ENCODE measurements around the gene PPP2R5B.

PPP2R5B gene

DNA sequence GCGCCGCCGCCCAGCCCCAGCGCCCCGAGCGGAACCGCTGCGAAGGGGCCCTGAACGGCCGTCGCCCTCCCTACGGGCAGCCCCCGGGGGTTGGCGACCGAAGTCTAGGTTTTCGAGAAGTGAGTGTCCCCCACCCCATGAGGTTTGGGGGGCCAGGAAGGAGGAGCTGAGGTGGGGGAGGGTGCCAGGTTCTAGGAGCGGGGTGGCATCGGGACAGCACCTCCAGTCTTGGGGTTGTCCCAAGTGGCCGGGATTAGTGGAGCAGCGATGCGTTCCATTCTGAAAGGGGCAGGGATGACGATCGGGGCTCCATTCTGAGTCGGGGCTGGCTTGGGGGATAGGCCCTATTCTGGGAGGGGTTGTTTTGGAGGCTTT, 408 bp downstream of the PPP2R5B start:
- TF ChIP-seq, protein P1, sequence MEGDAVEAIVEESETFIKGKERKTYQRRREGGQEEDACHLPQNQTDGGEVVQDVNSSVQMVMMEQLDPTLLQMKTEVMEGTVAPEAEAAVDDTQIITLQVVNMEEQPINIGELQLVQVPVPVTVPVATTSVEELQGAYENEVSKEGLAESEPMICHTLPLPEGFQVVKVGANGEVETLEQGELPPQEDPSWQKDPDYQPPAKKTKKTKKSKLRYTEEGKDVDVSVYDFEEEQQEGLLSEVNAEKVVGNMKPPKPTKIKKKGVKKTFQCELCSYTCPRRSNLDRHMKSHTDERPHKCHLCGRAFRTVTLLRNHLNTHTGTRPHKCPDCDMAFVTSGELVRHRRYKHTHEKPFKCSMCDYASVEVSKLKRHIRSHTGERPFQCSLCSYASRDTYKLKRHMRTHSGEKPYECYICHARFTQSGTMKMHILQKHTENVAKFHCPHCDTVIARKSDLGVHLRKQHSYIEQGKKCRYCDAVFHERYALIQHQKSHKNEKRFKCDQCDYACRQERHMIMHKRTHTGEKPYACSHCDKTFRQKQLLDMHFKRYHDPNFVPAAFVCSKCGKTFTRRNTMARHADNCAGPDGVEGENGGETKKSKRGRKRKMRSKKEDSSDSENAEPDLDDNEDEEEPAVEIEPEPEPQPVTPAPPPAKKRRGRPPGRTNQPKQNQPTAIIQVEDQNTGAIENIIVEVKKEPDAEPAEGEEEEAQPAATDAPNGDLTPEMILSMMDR (IDR thresholded peaks at IDR 0.05): no peak
- TF ChIP-seq ZFX (IDR thresholded peaks at IDR 0.05; ENCODE audit: borderline replicate concordance): no peak
- peak overlapping the region; percentile 74 for H3K27ac ChIP-seq

DNA sequence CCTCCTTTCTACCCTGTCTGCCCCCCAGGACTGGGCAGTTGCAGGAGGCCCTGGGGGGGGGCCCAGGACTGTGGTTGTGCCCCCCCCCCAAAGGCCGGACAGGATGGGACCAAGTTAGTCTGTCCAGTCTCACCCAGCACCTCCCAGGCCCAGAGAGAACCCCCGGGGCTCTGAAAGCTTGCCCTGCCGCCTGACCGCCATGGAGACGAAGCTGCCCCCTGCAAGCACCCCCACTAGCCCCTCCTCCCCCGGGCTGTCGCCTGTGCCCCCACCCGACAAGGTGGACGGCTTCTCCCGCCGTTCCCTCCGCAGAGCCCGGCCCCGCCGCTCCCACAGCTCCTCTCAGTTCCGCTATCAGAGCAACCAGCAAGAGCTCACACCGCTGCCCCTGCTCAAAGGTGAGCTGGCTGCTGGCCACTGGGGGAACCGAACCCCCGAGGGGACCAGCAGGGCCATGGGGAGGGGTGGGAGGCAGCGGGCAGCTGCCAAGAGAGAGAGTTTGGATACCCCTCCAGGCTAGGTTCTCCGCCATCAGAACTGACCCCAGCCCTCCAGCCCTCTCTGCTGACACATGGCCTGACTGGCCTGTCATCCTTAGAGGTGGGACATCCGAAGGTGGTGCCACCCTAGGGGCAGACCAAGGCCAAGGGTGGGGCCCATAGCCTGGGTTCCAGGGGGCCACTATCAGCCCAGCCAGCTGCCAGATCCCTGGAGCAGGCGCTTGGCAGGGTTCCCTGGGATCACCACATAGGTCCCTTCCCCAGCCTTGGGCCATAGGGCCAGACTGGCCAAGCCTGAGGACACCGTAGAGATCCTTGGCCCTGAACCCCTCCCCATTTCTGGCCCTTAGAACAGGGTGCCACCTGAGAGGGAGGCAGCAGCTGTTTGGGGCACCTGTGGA, 1.3 kb downstream of the PPP2R5B start:
- H3K27ac ChIP-seq: no peak overlapping the region
- no peak for TF ChIP-seq ZFX (IDR thresholded peaks at IDR 0.05; ENCODE audit: borderline replicate concordance)

DNA sequence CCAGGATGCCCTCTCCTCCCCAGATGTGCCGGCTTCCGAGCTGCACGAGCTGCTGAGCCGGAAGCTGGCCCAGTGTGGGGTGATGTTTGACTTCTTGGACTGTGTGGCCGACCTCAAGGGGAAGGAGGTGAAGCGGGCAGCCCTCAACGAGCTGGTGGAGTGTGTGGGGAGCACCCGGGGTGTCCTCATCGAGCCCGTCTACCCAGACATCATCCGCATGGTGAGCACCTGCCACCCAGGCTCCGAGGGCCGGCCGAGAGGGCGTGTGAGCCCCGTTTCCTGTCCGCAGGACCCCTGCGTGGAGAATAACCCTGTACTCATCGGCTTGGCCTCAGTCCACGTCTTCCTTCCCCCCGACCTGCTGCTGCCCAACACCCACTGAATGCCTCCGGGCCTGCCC, 2.2 kb downstream of the PPP2R5B start:
- no peak overlapping the region for H3K27ac ChIP-seq
- TF ChIP-seq, protein P1 (IDR thresholded peaks at IDR 0.05): no peak
- TF ChIP-seq ZFX (IDR thresholded peaks at IDR 0.05; ENCODE audit: borderline replicate concordance): no peak

DNA sequence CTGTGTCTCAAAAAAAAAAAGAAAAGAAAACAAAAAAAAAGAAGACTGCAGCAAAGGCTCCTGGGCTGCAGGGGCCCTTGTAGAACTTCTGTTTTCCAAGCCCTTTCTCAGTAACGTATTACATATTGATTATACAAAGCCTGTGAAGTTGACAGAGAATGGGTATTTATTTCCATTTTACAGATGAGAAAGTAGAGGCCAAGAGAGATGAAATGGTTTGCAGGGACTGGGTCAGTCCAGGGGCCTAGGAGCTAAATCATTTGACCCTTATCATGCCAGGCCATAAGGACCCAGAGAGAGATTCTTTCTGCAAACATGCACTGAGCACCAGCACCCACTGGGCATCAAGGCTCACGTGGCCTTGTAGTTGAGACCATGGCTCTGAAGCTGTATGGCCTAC, 4.5 kb downstream of the PPP2R5B start:
- no peak overlapping the region for H3K27ac ChIP-seq
- TF ChIP-seq ZFX (IDR thresholded peaks at IDR 0.05; ENCODE audit: borderline replicate concordance): no peak
- TF ChIP-seq, protein P1 (IDR thresholded peaks at IDR 0.05): no peak

DNA sequence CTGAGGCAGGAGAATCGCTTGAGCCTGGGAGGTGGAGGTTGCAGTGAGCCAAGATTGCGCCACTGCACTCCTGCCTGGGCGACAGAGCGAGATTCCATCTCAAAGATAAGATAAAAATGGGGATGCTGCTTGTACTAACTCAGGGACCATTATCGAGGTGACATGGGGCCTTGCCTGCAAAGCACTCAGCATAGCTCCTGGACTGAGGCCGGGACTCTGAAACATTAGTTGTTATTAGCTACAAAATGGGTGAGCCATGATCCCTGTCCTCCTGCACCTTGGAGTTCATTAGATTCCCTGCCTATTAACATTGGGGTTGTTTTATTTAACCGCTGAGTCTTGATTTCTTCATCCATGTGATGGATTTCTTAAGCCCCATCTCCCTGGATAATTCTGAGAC, 5.1 kb downstream of the PPP2R5B start:
- TF ChIP-seq ZFX (IDR thresholded peaks at IDR 0.05; ENCODE audit: borderline replicate concordance): no peak
- TF ChIP-seq, protein P1 (IDR thresholded peaks at IDR 0.05): no peak
- H3K27ac ChIP-seq: no peak overlapping the region

DNA sequence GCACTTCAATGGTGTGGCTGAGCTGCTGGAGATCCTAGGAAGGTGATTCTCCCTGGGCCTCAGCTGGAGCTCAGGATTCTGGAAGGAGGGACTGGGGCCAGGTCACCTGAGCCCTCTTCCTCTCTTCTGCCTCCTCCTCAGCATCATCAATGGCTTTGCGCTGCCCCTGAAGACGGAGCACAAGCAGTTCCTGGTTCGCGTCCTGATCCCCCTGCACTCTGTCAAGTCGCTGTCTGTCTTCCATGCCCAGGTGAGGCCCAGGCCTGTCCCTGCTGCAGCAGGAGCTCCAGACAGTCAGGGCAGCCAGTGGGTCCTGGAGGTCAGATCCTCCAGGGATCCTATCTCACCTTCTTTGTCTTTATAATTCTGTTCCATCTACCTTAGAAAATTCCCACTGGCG, 5.9 kb downstream of the PPP2R5B start:
- TF ChIP-seq ZFX (IDR thresholded peaks at IDR 0.05; ENCODE audit: borderline replicate concordance): no peak
- TF ChIP-seq, protein P1 (IDR thresholded peaks at IDR 0.05): no peak
- no peak overlapping the region for H3K27ac ChIP-seq

DNA sequence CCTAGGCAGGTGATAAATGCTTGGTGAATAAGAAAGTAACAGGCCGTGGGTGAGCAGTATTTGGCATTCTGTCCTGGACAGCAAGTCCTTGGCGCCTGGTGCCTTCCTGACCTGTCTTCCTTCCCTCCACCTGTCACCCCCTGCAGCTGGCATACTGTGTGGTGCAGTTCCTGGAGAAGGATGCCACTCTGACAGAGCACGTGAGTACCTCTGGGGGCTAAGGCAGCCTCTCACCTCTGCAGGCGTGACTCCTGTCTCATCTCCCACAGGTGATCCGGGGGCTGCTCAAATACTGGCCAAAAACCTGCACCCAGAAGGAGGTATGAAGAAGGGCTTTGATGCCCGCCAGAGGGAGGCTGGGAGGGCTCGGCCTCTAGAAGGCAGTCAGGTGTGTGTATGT, 6.8 kb downstream of the PPP2R5B start:
- no peak for TF ChIP-seq ZFX (IDR thresholded peaks at IDR 0.05; ENCODE audit: borderline replicate concordance)
- TF ChIP-seq, protein P1 (IDR thresholded peaks at IDR 0.05): no peak
- H3K27ac ChIP-seq: no peak overlapping the region

All from 22Rv1 (cell line).